H1 (cell line): ENCODE measurements around the gene PDE3A.
"Not testable (repeated sequence)": the region's sequence is repeated elsewhere in the genome, so short reads cannot be mapped to it uniquely, and the experiment has no call there.

ENCODE experiments used
- CEBPB ChIP-seq: IDR thresholded peaks from 2 replicates; pipeline ENCODE4 v1.6.1; 2012; ENCODE audit warnings: low read depth, low read length
- CTCF ChIP-seq, 3 experiments: IDR thresholded peaks; 1 replicate in 2 of 3; 2 replicates in 1 of 3; pipeline versions ENCODE4 v1.5.1 to v1.6.1; 2011; ENCODE audit warnings: low read length in 3 of 3, mild to moderate bottlenecking in 3 of 3, inconsistent platforms in 2 of 3, low read depth in 1 of 3, moderate library complexity in 1 of 3; ENCODE audit not compliant: insufficient read depth in 1 of 3; ENCODE audit errors: control extremely low read depth in 1 of 3
- EGR1 ChIP-seq: IDR thresholded peaks from 2 replicates; pipeline ENCODE4 v1.6.1; 2011; ENCODE audit warnings: low read depth, low read length, borderline replicate concordance
- EP300 ChIP-seq, 2 experiments: IDR thresholded peaks; 1 replicate in 1 of 2; 2 replicates in 1 of 2; pipeline ENCODE4 v1.6.1; 2011 to 2012; ENCODE audit warnings: low read depth in 2 of 2, low read length in 2 of 2, mild to moderate bottlenecking in 2 of 2, borderline replicate concordance in 1 of 2, inconsistent platforms in 1 of 2, moderate library complexity in 1 of 2
- EZH2 ChIP-seq: fragments of 200-600 bp; sonication (generic); IDR thresholded peaks from 2 replicates; pipeline ENCODE4 v1.7.1; 2012; ENCODE audit warnings: low read depth, mild to moderate bottlenecking, moderate library complexity, low read length, inconsistent platforms; ENCODE audit not compliant: severe bottlenecking
- GTF2F1 ChIP-seq: IDR thresholded peaks from 2 replicates; pipeline ENCODE4 v1.6.1; 2012; ENCODE audit warnings: low read depth, low read length, improper control_type of control experiment, borderline replicate concordance
- HDAC6 ChIP-seq: IDR thresholded peaks from one replicate; pipeline ENCODE4 v1.7.1; 2012; ENCODE audit warnings: low read depth, mild to moderate bottlenecking, inconsistent platforms, low read length, moderate library complexity
- POLR2A ChIP-seq, 2 experiments: IDR thresholded peaks; 1 replicate in 1 of 2; 2 replicates in 1 of 2; pipeline ENCODE4 v1.6.1; 2011; ENCODE audit warnings: low read depth in 2 of 2, low read length in 2 of 2, mild to moderate bottlenecking in 2 of 2; ENCODE audit errors: control extremely low read depth in 1 of 2
- POLR2AphosphoS5 ChIP-seq: IDR thresholded peaks from 2 replicates; pipeline ENCODE4 v1.6.1; 2011; ENCODE audit warnings: low read depth, low read length
- RFX5 ChIP-seq: IDR thresholded peaks from 2 replicates; pipeline ENCODE4 v1.6.1; 2011; ENCODE audit warnings: low read depth, low read length, improper control_type of control experiment, borderline replicate concordance
- RXRA ChIP-seq: IDR thresholded peaks from 2 replicates; pipeline ENCODE4 v1.6.1; 2011; ENCODE audit warnings: low read depth, mild to moderate bottlenecking, low read length, moderate library complexity; ENCODE audit not compliant: insufficient read depth
- SP2 ChIP-seq: IDR thresholded peaks from 2 replicates; pipeline ENCODE4 v1.6.1; 2012; ENCODE audit warnings: mild to moderate bottlenecking, low read length, inconsistent platforms

DNA sequence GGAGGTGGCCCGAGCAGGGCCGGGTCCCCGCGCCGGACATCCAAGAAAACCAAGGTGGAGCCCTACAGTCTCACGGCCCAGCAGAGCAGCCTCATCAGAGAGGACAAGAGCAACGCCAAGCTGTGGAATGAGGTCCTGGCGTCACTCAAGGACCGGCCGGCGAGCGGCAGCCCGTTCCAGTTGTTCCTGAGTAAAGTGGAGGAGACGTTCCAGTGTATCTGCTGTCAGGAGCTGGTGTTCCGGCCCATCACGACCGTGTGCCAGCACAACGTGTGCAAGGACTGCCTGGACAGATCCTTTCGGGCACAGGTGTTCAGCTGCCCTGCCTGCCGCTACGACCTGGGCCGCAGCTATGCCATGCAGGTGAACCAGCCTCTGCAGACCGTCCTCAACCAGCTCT is 184.2 kb downstream of the PDE3A start:
- not testable (repeated sequence) for TF ChIP-seq EGR1; HDAC6; RXRA; CTCF (IDR thresholded peaks at IDR 0.05; ENCODE audit: control extremely low read depth in 1 of 3, insufficient read depth in 1 of 3, low read depth in 1 of 3, low read length in 3 of 3); SP2; RFX5; POLR2A (IDR thresholded peaks at IDR 0.05; ENCODE audit: control extremely low read depth in 1 of 2, low read depth in 2 of 2, low read length in 2 of 2); CEBPB; EP300 (IDR thresholded peaks at IDR 0.05; ENCODE audit: borderline replicate concordance in 1 of 2, low read depth in 2 of 2, low read length in 2 of 2); GTF2F1; POLR2AphosphoS5; EZH2
